A549 (cell line): Measurements from ENCODE around the gene REV1.

ENCODE experiments used
- BHLHE40 ChIP-seq: IDR thresholded peaks from 2 replicates; pipeline ENCODE4 v1.6.1; 2012; ENCODE audit warnings: low read depth, low read length, inconsistent platforms
- CHD4 ChIP-seq: fragments of 200-600 bp; sonication (generic); IDR thresholded peaks from 2 replicates; pipeline ENCODE4 v1.6.1; 2016; ENCODE audit warnings: antibody characterized with exemption, mild to moderate bottlenecking, borderline replicate concordance
- CTCF ChIP-seq: fragments of >200 bp; sonication (Bioruptor Twin); formaldehyde crosslinking; IDR thresholded peaks from 3 replicates; pipeline ENCODE4 v1.5.1; 2016
- EP300 ChIP-seq, 2 experiments: fragments of >200 bp; sonication (Bioruptor Twin); formaldehyde crosslinking; IDR thresholded peaks; 2 replicates in 1 of 2; 3 replicates in 1 of 2; pipeline ENCODE4 v1.6.1; 2016 to 2017
- HDAC2 ChIP-seq: fragments of 200-600 bp; sonication (generic); IDR thresholded peaks from 2 replicates; pipeline ENCODE4 v1.6.1; 2016
- MAX ChIP-seq: IDR thresholded peaks from 2 replicates; pipeline ENCODE4 v1.6.1; 2012
- MAZ ChIP-seq: fragments of 150-350 bp; IDR thresholded peaks from 2 replicates; pipeline ENCODE4 v1.6.1; 2014; ENCODE audit warnings: antibody characterized with exemption, low read depth, low read length, borderline replicate concordance
- POLR2A ChIP-seq: IDR thresholded peaks from 2 replicates; pipeline ENCODE4 v1.6.1; 2012; ENCODE audit warnings: mild to moderate bottlenecking, low read length
- RAD21 ChIP-seq, 2 experiments: fragments of >200 bp in 1 of 2; sonication (Bioruptor Twin) in 1 of 2; formaldehyde crosslinking in 1 of 2; IDR thresholded peaks in 1 of 2; conservative IDR thresholded peaks in 1 of 2; 2 replicates in 1 of 2; 3 replicates in 1 of 2; pipeline ENCODE4 v1.6.1; 2012 to 2018; ENCODE audit warnings: inconsistent platforms in 1 of 2
- REST ChIP-seq: fragments of 200-600 bp; sonication (generic); IDR thresholded peaks from 2 replicates; pipeline ENCODE4 v1.6.1; 2016; ENCODE audit warnings: antibody characterized with exemption, mild to moderate bottlenecking, moderate library complexity
- SMC3 ChIP-seq: fragments of >200 bp; sonication (Bioruptor Twin); formaldehyde crosslinking; IDR thresholded peaks from 3 replicates; pipeline ENCODE4 v1.6.1; 2018; ENCODE audit warnings: inconsistent platforms
- SREBF2 ChIP-seq: fragments of 450-650 bp; IDR thresholded peaks from 2 replicates; pipeline ENCODE4 v1.6.1; 2014; ENCODE audit warnings: mild to moderate bottlenecking, moderate library complexity
- USF2 ChIP-seq: fragments of 450-650 bp; IDR thresholded peaks from 2 replicates; pipeline ENCODE4 v1.6.1; 2014; ENCODE audit warnings: antibody characterized with exemption

- TF ChIP-seq CTCF (no peak), REST (no peak), MAZ (no peak), EP300 (IDR thresholded peaks at IDR 0.05) (no peak), MAX (no peak), RAD21 (conservative IDR thresholded peaks at IDR 0.05 in 1 of 2, IDR thresholded peaks at IDR 0.05 in 1 of 2) (no peak), HDAC2 (no peak), BHLHE40 (no peak), SREBF2 (no peak), CHD4 (no peak), USF2 (no peak), POLR2A (no peak), SMC3 (no peak)
These were observed 18.9 kb downstream of the REV1 start for GRCh38 chr2:99470957-99471356.
